Nephron (organoid): ENCODE measurements around the gene CEP128.

Experiments used
- H3K27ac Mint-ChIP-seq, 3 experiments: 2 replicates each; pipeline ENCODE4 v1.8.0; 2020; ENCODE audit warnings: mixed read lengths in 3 of 3, mild to moderate bottlenecking in 2 of 3, moderate library complexity in 1 of 3
- H3K27me3 Mint-ChIP-seq: 2 replicates; pipeline ENCODE4 v1.8.0; 2021; ENCODE audit warnings: low read depth, mild to moderate bottlenecking, moderate library complexity, mixed read lengths
- H3K36me3 Mint-ChIP-seq: 2 replicates; pipeline ENCODE4 v1.8.0; 2020; ENCODE audit warnings: low read depth, mixed read lengths
- H3K4me1 Mint-ChIP-seq: 2 replicates; pipeline ENCODE4 v1.8.0; 2020; ENCODE audit warnings: mixed read lengths
- H3K4me3 Mint-ChIP-seq, 3 experiments: 2 replicates each; pipeline ENCODE4 v1.8.0; 2020; ENCODE audit warnings: mild to moderate bottlenecking in 3 of 3, mixed read lengths in 3 of 3, moderate library complexity in 2 of 3
- H3K9me3 Mint-ChIP-seq: 2 replicates; pipeline ENCODE4 v1.8.0; 2020; ENCODE audit warnings: mixed read lengths
- CTCF ChIP-seq, 3 experiments: fragments of 200-600 bp; sonication (generic); IDR thresholded peaks; one replicate each; pipeline ENCODE4 v1.5.0; 2021; ENCODE audit warnings: antibody characterized with exemption in 3 of 3; ENCODE audit not compliant: unreplicated experiment in 3 of 3

Gene CEP128

GRCh38 chr14:80981673-80982072, 40.1 kb upstream of the CEP128 start:
- Mint-ChIP-seq H3K27me3 (peaks cover 35% of the 10 kb centered on the region), H3K36me3 (no peaks in the 10 kb centered on the region), H3K4me3 (no peak overlapping the region), H3K4me1 (no peaks in the 10 kb centered on the region), H3K9me3 (no peaks in the 10 kb centered on the region), H3K27ac (no peak overlapping the region)
- TF ChIP-seq CTCF (IDR thresholded peaks at IDR 0.05; ENCODE audit: unreplicated experiment in 3 of 3) = no peak

- no peak for TF ChIP-seq CTCF (IDR thresholded peaks at IDR 0.05; ENCODE audit: unreplicated experiment in 3 of 3)
- Mint-ChIP-seq H3K9me3 (no peaks in the 10 kb centered on the region), H3K27ac (no peak overlapping the region), H3K4me3 (no peak overlapping the region), H3K36me3 (no peaks in the 10 kb centered on the region), H3K27me3 (peaks cover 35% of the 10 kb centered on the region), H3K4me1 (no peaks in the 10 kb centered on the region)
Measured at GRCh38 chr14:80981156-80981555, 39.6 kb upstream of the CEP128 start.

GRCh38 chr14:80979951-80980350, 38.4 kb upstream of the CEP128 start:
- H3K4me1 Mint-ChIP-seq = peaks cover 5% of the 10 kb centered on the region
- H3K27ac Mint-ChIP-seq = no peak overlapping the region
- no peaks in the 10 kb centered on the region for H3K9me3 Mint-ChIP-seq
- no peak overlapping the region for H3K4me3 Mint-ChIP-seq
- TF ChIP-seq CTCF (IDR thresholded peaks at IDR 0.05; ENCODE audit: unreplicated experiment in 3 of 3) = no peak
- no peaks in the 10 kb centered on the region for H3K36me3 Mint-ChIP-seq
- H3K27me3 Mint-ChIP-seq = peaks cover 34% of the 10 kb centered on the region

GRCh38 chr14:80978403-80978802, 36.9 kb upstream of the CEP128 start:
- Mint-ChIP-seq H3K27me3 (peaks cover 32% of the 10 kb centered on the region), H3K4me3 (no peak overlapping the region), H3K9me3 (no peaks in the 10 kb centered on the region), H3K36me3 (no peaks in the 10 kb centered on the region), H3K27ac (no peak overlapping the region), H3K4me1 (peaks cover 18% of the 10 kb centered on the region)
- no peak for TF ChIP-seq CTCF (IDR thresholded peaks at IDR 0.05; ENCODE audit: unreplicated experiment in 3 of 3)

GRCh38 chr14:80977221-80977620, 35.7 kb upstream of the CEP128 start:
- peaks cover 29% of the 10 kb centered on the region for H3K27me3 Mint-ChIP-seq
- peaks cover 20% of the 10 kb centered on the region for H3K4me1 Mint-ChIP-seq
- no peaks in the 10 kb centered on the region for H3K36me3 Mint-ChIP-seq
- H3K9me3 Mint-ChIP-seq = no peaks in the 10 kb centered on the region
- H3K27ac Mint-ChIP-seq = no peak overlapping the region
- TF ChIP-seq CTCF (IDR thresholded peaks at IDR 0.05; ENCODE audit: unreplicated experiment in 3 of 3) = peak in 1 of 3 experiments; percentile 7
- H3K4me3 Mint-ChIP-seq = no peak overlapping the region

GRCh38 chr14:80974679-80975078, 33.1 kb upstream of the CEP128 start:
- Mint-ChIP-seq H3K9me3 (no peaks in the 10 kb centered on the region), H3K27me3 (peaks cover 43% of the 10 kb centered on the region), H3K4me1 (peaks cover 20% of the 10 kb centered on the region), H3K4me3 (no peak overlapping the region), H3K27ac (peak overlapping the region; percentile 9 to 61 (median 56)), H3K36me3 (no peaks in the 10 kb centered on the region)
- TF ChIP-seq CTCF (IDR thresholded peaks at IDR 0.05; ENCODE audit: unreplicated experiment in 3 of 3) = no peak
